SK-N-SH (cell line): ENCODE results near the gene GIPC2.

Experiments
- CTCF ChIP-seq: fragments of 200-600 bp; sonication (generic); IDR thresholded peaks from 2 replicates; pipeline ENCODE4 v1.6.1; 2017; ENCODE audit warnings: antibody characterized with exemption, mild to moderate bottlenecking, moderate library complexity
- EZH2phosphoT487 ChIP-seq: fragments of 200-600 bp; sonication (generic); IDR thresholded peaks from 2 replicates; pipeline ENCODE4 v1.6.1; 2017; ENCODE audit warnings: low read depth, mixed run types, mild to moderate bottlenecking, antibody characterized with exemption, moderate library complexity, borderline replicate concordance
- FOXM1 ChIP-seq: IDR thresholded peaks from 2 replicates; pipeline ENCODE4 v1.4.0; 2012; ENCODE audit warnings: low read depth, mild to moderate bottlenecking
- JUND ChIP-seq: IDR thresholded peaks from 2 replicates; pipeline ENCODE4 v1.4.0; 2012
- MAX ChIP-seq: IDR thresholded peaks from 2 replicates; pipeline ENCODE4 v1.4.0; 2012; ENCODE audit warnings: low read depth
- NRF1 ChIP-seq: IDR thresholded peaks from 2 replicates; pipeline ENCODE4 v1.6.1; 2012; ENCODE audit warnings: low read depth, mild to moderate bottlenecking, low read length
- POLR2AphosphoS5 ChIP-seq: IDR thresholded peaks from 2 replicates; pipeline ENCODE4 v1.6.1; 2012; ENCODE audit warnings: low read depth, low read length
- RAD21 ChIP-seq: IDR thresholded peaks from 2 replicates; pipeline ENCODE4 v1.6.1; 2012; ENCODE audit warnings: mild to moderate bottlenecking, low read length
- RCOR1 ChIP-seq: fragments of 150-350 bp; IDR thresholded peaks from 2 replicates; pipeline ENCODE4 v1.6.1; 2017; ENCODE audit warnings: antibody characterized with exemption, low read length
- SMC3 ChIP-seq: IDR thresholded peaks from 2 replicates; pipeline ENCODE4 v1.6.1; 2012; ENCODE audit warnings: low read depth, low read length, improper control_type of control experiment
- TAF1 ChIP-seq: IDR thresholded peaks from 2 replicates; pipeline ENCODE4 v1.6.1; 2012; ENCODE audit warnings: low read depth, mild to moderate bottlenecking, low read length, moderate library complexity, borderline replicate concordance
- TCF12 ChIP-seq: IDR thresholded peaks from 2 replicates; pipeline ENCODE4 v1.4.0; 2012
- TF ChIP-seq, protein P1 (sequence below): IDR thresholded peaks from 2 replicates; pipeline ENCODE4 v1.6.1; 2012; ENCODE audit warnings: mild to moderate bottlenecking, low read depth, low read length, moderate library complexity
- TF ChIP-seq, protein P2 (sequence below): IDR thresholded peaks from 2 replicates; pipeline ENCODE4; 2012

GRCh38 chr1:78048446-78048845 is 2.7 kb downstream of the GIPC2 start:
- TF ChIP-seq CTCF (no peak), POLR2AphosphoS5 (no peak), SMC3 (no peak), MAX (no peak), RCOR1 (no peak), EZH2phosphoT487 (no peak), RAD21 (no peak), TAF1 (no peak), NRF1 (no peak), TCF12 (no peak), FOXM1 (no peak), JUND (no peak)
- TF ChIP-seq, protein P1, sequence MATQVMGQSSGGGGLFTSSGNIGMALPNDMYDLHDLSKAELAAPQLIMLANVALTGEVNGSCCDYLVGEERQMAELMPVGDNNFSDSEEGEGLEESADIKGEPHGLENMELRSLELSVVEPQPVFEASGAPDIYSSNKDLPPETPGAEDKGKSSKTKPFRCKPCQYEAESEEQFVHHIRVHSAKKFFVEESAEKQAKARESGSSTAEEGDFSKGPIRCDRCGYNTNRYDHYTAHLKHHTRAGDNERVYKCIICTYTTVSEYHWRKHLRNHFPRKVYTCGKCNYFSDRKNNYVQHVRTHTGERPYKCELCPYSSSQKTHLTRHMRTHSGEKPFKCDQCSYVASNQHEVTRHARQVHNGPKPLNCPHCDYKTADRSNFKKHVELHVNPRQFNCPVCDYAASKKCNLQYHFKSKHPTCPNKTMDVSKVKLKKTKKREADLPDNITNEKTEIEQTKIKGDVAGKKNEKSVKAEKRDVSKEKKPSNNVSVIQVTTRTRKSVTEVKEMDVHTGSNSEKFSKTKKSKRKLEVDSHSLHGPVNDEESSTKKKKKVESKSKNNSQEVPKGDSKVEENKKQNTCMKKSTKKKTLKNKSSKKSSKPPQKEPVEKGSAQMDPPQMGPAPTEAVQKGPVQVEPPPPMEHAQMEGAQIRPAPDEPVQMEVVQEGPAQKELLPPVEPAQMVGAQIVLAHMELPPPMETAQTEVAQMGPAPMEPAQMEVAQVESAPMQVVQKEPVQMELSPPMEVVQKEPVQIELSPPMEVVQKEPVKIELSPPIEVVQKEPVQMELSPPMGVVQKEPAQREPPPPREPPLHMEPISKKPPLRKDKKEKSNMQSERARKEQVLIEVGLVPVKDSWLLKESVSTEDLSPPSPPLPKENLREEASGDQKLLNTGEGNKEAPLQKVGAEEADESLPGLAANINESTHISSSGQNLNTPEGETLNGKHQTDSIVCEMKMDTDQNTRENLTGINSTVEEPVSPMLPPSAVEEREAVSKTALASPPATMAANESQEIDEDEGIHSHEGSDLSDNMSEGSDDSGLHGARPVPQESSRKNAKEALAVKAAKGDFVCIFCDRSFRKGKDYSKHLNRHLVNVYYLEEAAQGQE: no peak
- TF ChIP-seq, protein P2, sequence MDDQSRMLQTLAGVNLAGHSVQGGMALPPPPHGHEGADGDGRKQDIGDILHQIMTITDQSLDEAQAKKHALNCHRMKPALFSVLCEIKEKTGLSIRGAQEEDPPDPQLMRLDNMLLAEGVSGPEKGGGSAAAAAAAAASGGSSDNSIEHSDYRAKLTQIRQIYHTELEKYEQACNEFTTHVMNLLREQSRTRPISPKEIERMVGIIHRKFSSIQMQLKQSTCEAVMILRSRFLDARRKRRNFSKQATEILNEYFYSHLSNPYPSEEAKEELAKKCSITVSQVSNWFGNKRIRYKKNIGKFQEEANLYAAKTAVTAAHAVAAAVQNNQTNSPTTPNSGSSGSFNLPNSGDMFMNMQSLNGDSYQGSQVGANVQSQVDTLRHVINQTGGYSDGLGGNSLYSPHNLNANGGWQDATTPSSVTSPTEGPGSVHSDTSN: no peak
